ENCODE measurements around the gene UST. TPM values are rescaled to one million over a fixed set of nuclear protein-coding genes. Genes with fewer than 3 reads are reported as not detected.

The UST gene
- total and polyA plus RNA-seq, 2 donors (not counting 1 experiment from before 2014, with no cell fraction given), result 7.3 to 16.9 TPM

DNA sequence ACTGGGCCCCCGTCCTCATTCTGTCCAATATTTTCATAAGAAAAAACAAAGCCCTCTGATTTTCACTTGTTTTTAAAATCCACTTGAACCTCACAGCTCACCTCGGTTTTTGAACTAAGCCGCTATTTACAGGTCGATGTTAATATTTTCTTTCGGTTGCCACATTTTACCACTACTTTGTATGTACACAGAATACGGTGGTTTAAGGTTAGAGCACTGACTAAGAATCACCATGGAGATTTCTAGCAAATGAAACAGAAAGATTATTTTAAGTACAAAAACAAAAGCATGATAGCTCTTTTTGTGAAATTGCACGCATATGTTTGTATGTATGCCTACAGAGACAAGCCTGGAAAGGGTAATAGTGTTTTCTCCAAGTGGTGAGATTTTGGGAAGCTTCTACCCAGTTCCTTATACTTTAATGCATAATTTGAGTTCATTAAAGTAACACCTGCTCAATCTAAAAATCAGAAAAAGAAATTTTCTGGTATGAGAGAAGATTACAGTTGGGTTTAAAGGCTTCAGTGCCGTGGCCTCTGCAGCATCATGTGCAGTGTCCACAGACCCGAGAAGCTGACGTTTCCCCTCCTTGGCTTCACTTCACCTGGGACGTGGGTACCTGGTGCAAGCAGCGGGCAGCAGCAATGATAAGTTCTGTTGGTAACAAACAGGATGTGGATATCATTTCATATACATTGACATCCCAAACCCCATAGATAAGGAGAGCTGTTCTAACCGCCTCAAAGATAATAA, 144.0 kb downstream of the UST start:
- ATAC-seq (ENCODE audit: low read depth) (no peak), DNase-seq (no peak)
- Histone ChIP-seq H3K4me1 (ENCODE audit: control insufficient read depth in 2 of 2, insufficient read depth in 2 of 2, low read length in 2 of 2) (no peaks in the 10 kb centered on the region), H3K9ac (ENCODE audit: low read length) (no peak overlapping the region), H3K9me3 (ENCODE audit: control extremely low read depth in 1 of 3, control insufficient read depth in 2 of 3, insufficient read depth in 1 of 3, low read length in 2 of 3) (no peaks in the 10 kb centered on the region), H3K4me2 (replicated peaks; ENCODE audit: low read depth, low read length, poor library complexity, severe bottlenecking) (no peak overlapping the region), H3K4me3 (ENCODE audit: control extremely low read depth in 1 of 5, extremely low read depth in 1 of 5, insufficient read depth in 1 of 5, low read depth in 2 of 5, low read length in 4 of 5) (no peak overlapping the region), H2AFZ (ENCODE audit: insufficient read depth, low read depth, low read length, poor library complexity, severe bottlenecking) (no peak overlapping the region), H3K79me2 (ENCODE audit: control insufficient read depth, insufficient read depth, low read length) (no peaks in the 10 kb centered on the region), H3K27me3 (replicated peaks in 1 of 4; ENCODE audit: control extremely low read depth in 1 of 4, control insufficient read depth in 3 of 4, insufficient read depth in 4 of 4, low read length in 3 of 4) (no peaks in the 10 kb centered on the region), H3K27ac (ENCODE audit: low read length in 2 of 2) (no peak overlapping the region), H3K36me3 (replicated peaks in 1 of 2; ENCODE audit: control extremely low read depth in 1 of 2, control insufficient read depth in 1 of 2, extremely low read depth in 1 of 2, insufficient read depth in 2 of 2, low read length in 1 of 2) (peaks cover 4 to 9% of the 10 kb centered on the region in 2 experiments), H4K20me1 (ENCODE audit: control insufficient read depth, insufficient read depth, low read length, poor library complexity, severe bottlenecking) (no peaks in the 10 kb centered on the region)
- Mint-ChIP-seq H3K27me3 (no peaks in the 10 kb centered on the region), H3K27ac (no peak overlapping the region), H3K9me3 (ENCODE audit: insufficient read depth) (no peaks in the 10 kb centered on the region), H3K4me3 (no peak overlapping the region), H3K4me1 (peaks cover 3% of the 10 kb centered on the region)
- WGBS (ENCODE audit: insufficient coverage), result no CpG with 5 or more reads among the region's 13 CpGs
- TF ChIP-seq EZH2 (IDR thresholded peaks at IDR 0.05; ENCODE audit: borderline replicate concordance, insufficient read depth, low read depth, low read length, poor library complexity, severe bottlenecking), result no peak
- TF ChIP-seq, protein P1, sequence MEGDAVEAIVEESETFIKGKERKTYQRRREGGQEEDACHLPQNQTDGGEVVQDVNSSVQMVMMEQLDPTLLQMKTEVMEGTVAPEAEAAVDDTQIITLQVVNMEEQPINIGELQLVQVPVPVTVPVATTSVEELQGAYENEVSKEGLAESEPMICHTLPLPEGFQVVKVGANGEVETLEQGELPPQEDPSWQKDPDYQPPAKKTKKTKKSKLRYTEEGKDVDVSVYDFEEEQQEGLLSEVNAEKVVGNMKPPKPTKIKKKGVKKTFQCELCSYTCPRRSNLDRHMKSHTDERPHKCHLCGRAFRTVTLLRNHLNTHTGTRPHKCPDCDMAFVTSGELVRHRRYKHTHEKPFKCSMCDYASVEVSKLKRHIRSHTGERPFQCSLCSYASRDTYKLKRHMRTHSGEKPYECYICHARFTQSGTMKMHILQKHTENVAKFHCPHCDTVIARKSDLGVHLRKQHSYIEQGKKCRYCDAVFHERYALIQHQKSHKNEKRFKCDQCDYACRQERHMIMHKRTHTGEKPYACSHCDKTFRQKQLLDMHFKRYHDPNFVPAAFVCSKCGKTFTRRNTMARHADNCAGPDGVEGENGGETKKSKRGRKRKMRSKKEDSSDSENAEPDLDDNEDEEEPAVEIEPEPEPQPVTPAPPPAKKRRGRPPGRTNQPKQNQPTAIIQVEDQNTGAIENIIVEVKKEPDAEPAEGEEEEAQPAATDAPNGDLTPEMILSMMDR (IDR thresholded peaks at IDR 0.05), result no peak
- intact Hi-C loops (cut with micrococcal nuclease), result no loop called here
- POLR2A ChIA-PET, result no interaction called here
- CTCF ChIA-PET, result interaction anchor here (1.2 kb wide), 1 partner anchor 262 kb away, joined by 3 read pairs; no protein-coding TSS in a partner anchor

- H3K27me3 ChIP-seq (replicated peaks in 1 of 4; ENCODE audit: control extremely low read depth in 1 of 4, control insufficient read depth in 3 of 4, insufficient read depth in 4 of 4, low read length in 3 of 4), result no peaks in the 10 kb centered on the region
- no CpG with 5 or more reads among the region's 1 CpG for WGBS (ENCODE audit: insufficient coverage)
- Mint-ChIP-seq H3K4me1 (peaks cover 3% of the 10 kb centered on the region), H3K27ac (no peak overlapping the region), H3K9me3 (ENCODE audit: insufficient read depth) (no peaks in the 10 kb centered on the region), H3K27me3 (no peaks in the 10 kb centered on the region), H3K4me3 (no peak overlapping the region)
- no peak overlapping the region for H3K27ac ChIP-seq (ENCODE audit: low read length in 2 of 2)
- H3K4me1 ChIP-seq (ENCODE audit: control insufficient read depth in 2 of 2, insufficient read depth in 2 of 2, low read length in 2 of 2), result no peaks in the 10 kb centered on the region
- H2AFZ ChIP-seq (ENCODE audit: insufficient read depth, low read depth, low read length, poor library complexity, severe bottlenecking), result no peak overlapping the region
- CTCF ChIA-PET, result interaction anchor here (1.2 kb wide), 1 partner anchor 263 kb away, joined by 3 read pairs; no protein-coding TSS in a partner anchor
- H3K4me2 ChIP-seq (replicated peaks; ENCODE audit: low read depth, low read length, poor library complexity, severe bottlenecking), result no peak overlapping the region
- no peak overlapping the region for H3K4me3 ChIP-seq (ENCODE audit: control extremely low read depth in 1 of 5, extremely low read depth in 1 of 5, insufficient read depth in 1 of 5, low read depth in 2 of 5, low read length in 4 of 5)
- intact Hi-C loops (cut with micrococcal nuclease), result no loop called here
- TF ChIP-seq, protein P1 (IDR thresholded peaks at IDR 0.05), result no peak
- TF ChIP-seq EZH2 (IDR thresholded peaks at IDR 0.05; ENCODE audit: borderline replicate concordance, insufficient read depth, low read depth, low read length, poor library complexity, severe bottlenecking), result no peak
- no peaks in the 10 kb centered on the region for H3K79me2 ChIP-seq (ENCODE audit: control insufficient read depth, insufficient read depth, low read length)
- H3K36me3 ChIP-seq (replicated peaks in 1 of 2; ENCODE audit: control extremely low read depth in 1 of 2, control insufficient read depth in 1 of 2, extremely low read depth in 1 of 2, insufficient read depth in 2 of 2, low read length in 1 of 2), result peaks cover 4 to 9% of the 10 kb centered on the region in 2 experiments
- no peak overlapping the region for H3K9ac ChIP-seq (ENCODE audit: low read length)
- POLR2A ChIA-PET, result no interaction called here
- H4K20me1 ChIP-seq (ENCODE audit: control insufficient read depth, insufficient read depth, low read length, poor library complexity, severe bottlenecking), result no peaks in the 10 kb centered on the region
- H3K9me3 ChIP-seq (ENCODE audit: control extremely low read depth in 1 of 3, control insufficient read depth in 2 of 3, insufficient read depth in 1 of 3, low read length in 2 of 3), result no peaks in the 10 kb centered on the region
- ATAC-seq (ENCODE audit: low read depth) (no peak), DNase-seq (no peak)
These were observed 144.6 kb downstream of the UST start for GRCh38 chr6:148891405-148891783.
